OCI-LY1 (cell line): ENCODE data around the gene PLEKHA7.

Source experiments
- H2AFZ ChIP-seq: fragments of 200-600 bp; sonication (generic), shearing (Covaris generic); 2 replicates; pipeline ENCODE4 v1.6.0; 2014; ENCODE audit warnings: antibody characterized with exemption, mild to moderate bottlenecking, low read length
- H3F3A ChIP-seq: fragments of 200-600 bp; sonication (generic), shearing (Covaris generic); 2 replicates; pipeline ENCODE4 v1.6.0; 2014; ENCODE audit warnings: mild to moderate bottlenecking, antibody characterized with exemption, low read length, moderate library complexity; ENCODE audit not compliant: insufficient read depth
- H3K27ac ChIP-seq: fragments of 200-600 bp; sonication (generic); 2 replicates; pipeline ENCODE4 v1.5.1; 2014; ENCODE audit warnings: low read length, mixed run types, mild to moderate bottlenecking, low read depth; ENCODE audit not compliant: poor library complexity, severe bottlenecking
- H3K27me3 ChIP-seq: fragments of 200-600 bp; sonication (generic); 2 replicates; pipeline ENCODE4 v1.6.0; 2014; ENCODE audit warnings: antibody characterized with exemption, mild to moderate bottlenecking, low read length, moderate library complexity; ENCODE audit not compliant: insufficient read depth
- H3K36me3 ChIP-seq: fragments of 200-600 bp; sonication (generic); 2 replicates; pipeline ENCODE4 v1.6.1; 2014; ENCODE audit warnings: mild to moderate bottlenecking, antibody characterized with exemption, low read length, moderate library complexity, mixed read lengths; ENCODE audit not compliant: insufficient read depth
- H3K4me1 ChIP-seq: fragments of 200-600 bp; sonication (generic); 2 replicates; pipeline ENCODE4 v1.5.1; 2014; ENCODE audit warnings: mild to moderate bottlenecking, low read length, moderate library complexity; ENCODE audit not compliant: insufficient read depth, severe bottlenecking
- H3K4me2 ChIP-seq: fragments of 200-600 bp; sonication (generic), shearing (Covaris generic); 2 replicates; pipeline ENCODE4 v1.6.1; 2014; ENCODE audit warnings: low read length
- H3K4me3 ChIP-seq: fragments of 200-600 bp; sonication (generic); 2 replicates; pipeline ENCODE4 v1.5.1; 2014; ENCODE audit warnings: low read length, low read depth, mild to moderate bottlenecking, mixed read lengths; ENCODE audit not compliant: poor library complexity, severe bottlenecking
- H3K79me2 ChIP-seq: fragments of 200-600 bp; shearing (Covaris generic); 2 replicates; pipeline ENCODE4 v1.6.1; 2016; ENCODE audit warnings: mixed run types, low read length, mixed read lengths; ENCODE audit not compliant: insufficient read depth
- H3K9ac ChIP-seq: fragments of 200-600 bp; sonication (generic), shearing (Covaris generic); 2 replicates; pipeline ENCODE4 v1.6.1; 2014; ENCODE audit warnings: mild to moderate bottlenecking, low read length, mixed read lengths
- H3K9me2 ChIP-seq: fragments of 200-600 bp; sonication (generic), shearing (Covaris generic); 2 replicates; pipeline ENCODE4 v1.6.1; 2014; ENCODE audit warnings: low read depth, mild to moderate bottlenecking, low read length, mixed read lengths
- H3K9me3 ChIP-seq: fragments of 200-600 bp; shearing (Covaris generic); 2 replicates; pipeline ENCODE4 v1.6.1; 2014; ENCODE audit warnings: low read length, mixed read lengths
- H4K20me1 ChIP-seq: fragments of 200-600 bp; sonication (generic), shearing (Covaris generic); 2 replicates; pipeline ENCODE4 v1.6.0; 2016; ENCODE audit warnings: mild to moderate bottlenecking, low read length; ENCODE audit not compliant: insufficient read depth
- CTCF ChIP-seq: fragments of 200-600 bp; sonication (generic), shearing (Covaris generic); IDR thresholded peaks from 2 replicates; pipeline ENCODE4 v1.5.1; 2017; ENCODE audit warnings: mild to moderate bottlenecking, antibody characterized with exemption, low read length, moderate library complexity, mixed read lengths
- EZH2 ChIP-seq: fragments of 200-600 bp; sonication (generic), shearing (Covaris generic); IDR thresholded peaks from 2 replicates; pipeline ENCODE4 v1.8.0; 2017; ENCODE audit warnings: borderline replicate concordance, mixed run types, mild to moderate bottlenecking, antibody characterized with exemption, low read length, moderate library complexity, mixed read lengths

PLEKHA7 gene

GRCh38 chr11:16942911-16943310 lies 71.3 kb downstream of the PLEKHA7 start:
- Histone ChIP-seq H3K27ac (no peak overlapping the region), H3K4me2 (no peak overlapping the region), H3F3A (no peaks in the 10 kb centered on the region), H3K4me3 (no peak overlapping the region), H3K27me3 (no peaks in the 10 kb centered on the region), H3K9me2 (no peaks in the 10 kb centered on the region), H3K4me1 (peaks cover 10% of the 10 kb centered on the region), H2AFZ (no peak overlapping the region), H3K36me3 (no peaks in the 10 kb centered on the region), H3K79me2 (no peaks in the 10 kb centered on the region), H4K20me1 (no peaks in the 10 kb centered on the region), H3K9me3 (no peaks in the 10 kb centered on the region), H3K9ac (no peak overlapping the region)
- TF ChIP-seq EZH2 (no peak), CTCF (no peak)

DNA sequence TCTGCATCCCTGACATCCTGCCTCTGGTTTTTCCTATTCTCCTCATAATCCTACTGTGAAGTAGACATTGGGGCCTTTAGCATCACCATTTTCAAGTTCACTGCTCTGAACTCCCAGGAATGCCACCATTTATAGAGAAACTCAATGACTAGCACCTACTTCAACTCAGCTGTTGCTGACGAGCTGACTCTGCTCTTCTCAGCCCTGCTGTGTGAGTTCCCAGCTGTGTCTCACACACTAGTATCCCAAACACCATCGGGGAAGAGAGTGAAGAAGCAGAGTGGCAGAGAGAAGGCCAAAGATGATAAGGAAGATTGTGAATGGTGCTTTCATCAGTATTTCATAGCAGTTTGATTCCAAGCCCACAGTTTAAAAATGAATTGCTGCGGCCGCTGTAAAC lies 71.9 kb downstream of the PLEKHA7 start:
- Histone ChIP-seq H4K20me1 (no peaks in the 10 kb centered on the region), H3K4me2 (no peak overlapping the region), H3K9me3 (no peaks in the 10 kb centered on the region), H3K9ac (no peak overlapping the region), H3K27ac (no peak overlapping the region), H3K4me1 (peaks cover 10% of the 10 kb centered on the region), H3K79me2 (no peaks in the 10 kb centered on the region), H3K9me2 (no peaks in the 10 kb centered on the region), H3K4me3 (no peak overlapping the region), H3K27me3 (no peaks in the 10 kb centered on the region), H3K36me3 (no peaks in the 10 kb centered on the region), H2AFZ (no peak overlapping the region), H3F3A (no peaks in the 10 kb centered on the region)
- no peak for TF ChIP-seq CTCF
- no peak for TF ChIP-seq EZH2

DNA sequence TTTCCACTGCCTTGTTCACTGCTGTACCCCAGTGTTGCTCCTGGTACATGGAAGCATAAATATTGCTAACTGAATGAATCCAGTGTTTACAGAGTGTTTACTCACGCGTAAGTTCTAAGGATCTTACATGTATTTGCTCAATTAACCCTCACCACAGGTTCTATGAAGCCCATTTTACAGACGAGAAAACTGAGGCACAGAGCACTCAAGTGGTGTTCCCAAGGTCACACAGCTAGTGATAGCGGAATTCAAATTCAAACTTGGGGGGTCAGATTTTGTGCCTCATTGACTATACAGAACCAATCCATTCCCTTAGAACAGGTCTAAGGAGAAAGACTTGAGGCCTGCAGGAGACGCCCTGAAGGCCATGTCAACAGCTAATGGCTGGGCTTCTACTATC lies 72.3 kb downstream of the PLEKHA7 start:
- no peaks in the 10 kb centered on the region for H3K36me3 ChIP-seq
- no peaks in the 10 kb centered on the region for H3F3A ChIP-seq
- H3K9ac ChIP-seq: no peak overlapping the region
- no peak overlapping the region for H3K27ac ChIP-seq
- H3K9me3 ChIP-seq: no peaks in the 10 kb centered on the region
- peaks cover 10% of the 10 kb centered on the region for H3K4me1 ChIP-seq
- no peak overlapping the region for H2AFZ ChIP-seq
- no peaks in the 10 kb centered on the region for H3K79me2 ChIP-seq
- no peaks in the 10 kb centered on the region for H3K9me2 ChIP-seq
- H3K27me3 ChIP-seq: no peaks in the 10 kb centered on the region
- no peak overlapping the region for H3K4me2 ChIP-seq
- TF ChIP-seq EZH2 (no peak), CTCF (no peak)
- H3K4me3 ChIP-seq: no peak overlapping the region
- no peaks in the 10 kb centered on the region for H4K20me1 ChIP-seq
